GM23338 (cell line): Measurements from ENCODE around the gene NRG3. TPM values are rescaled to one million over a fixed set of nuclear protein-coding genes. Genes with fewer than 3 reads are reported as not detected.

Experiments
- ATAC-seq: fragments of 200-7000 bp; cut with Tn5 transposase; 3 replicates; pipeline ENCODE4 v1.9.1; 2020
- DNase-seq: peaks from one replicate; pipeline ENCODE4 v3.0.0-alpha.2; 2015; ENCODE audit warnings: low spot score
- H2AFZ ChIP-seq: fragments of 200-600 bp; sonication (generic); 2 replicates; pipeline ENCODE4 v1.8.0; 2016; ENCODE audit warnings: antibody characterized with exemption, mild to moderate bottlenecking, moderate library complexity
- H3F3A ChIP-seq: fragments of 200-600 bp; sonication (generic); replicated peaks from 2 replicates; pipeline ENCODE4 v1.8.0; 2017; ENCODE audit warnings: antibody characterized with exemption, mixed run types, low read depth
- H3K27ac ChIP-seq: fragments of 200-600 bp; sonication (generic); 2 replicates; pipeline ENCODE4 v1.6.1; 2016; ENCODE audit warnings: low read depth
- H3K27me3 ChIP-seq: fragments of 200-600 bp; sonication (generic); 2 replicates; pipeline ENCODE4 v1.8.0; 2016; ENCODE audit warnings: mild to moderate bottlenecking, mixed run types, moderate library complexity; ENCODE audit not compliant: insufficient read depth
- H3K36me3 ChIP-seq: fragments of 200-600 bp; sonication (generic); 2 replicates; pipeline ENCODE4 v1.8.0; 2016; ENCODE audit warnings: mild to moderate bottlenecking; ENCODE audit not compliant: insufficient read depth
- H3K4me1 ChIP-seq: fragments of 200-600 bp; sonication (generic); 2 replicates; pipeline ENCODE4 v1.8.0; 2016; ENCODE audit warnings: mild to moderate bottlenecking, moderate library complexity; ENCODE audit not compliant: insufficient read depth
- H3K4me2 ChIP-seq: fragments of 200-600 bp; sonication (generic); 2 replicates; pipeline ENCODE4 v1.7.1; 2017; ENCODE audit warnings: mixed run types
- H3K4me3 ChIP-seq: fragments of 200-600 bp; sonication (generic); 2 replicates; pipeline ENCODE4 v1.6.1; 2016; ENCODE audit warnings: mixed run types
- H3K79me2 ChIP-seq: fragments of 200-600 bp; sonication (generic); replicated peaks from 2 replicates; pipeline ENCODE4 v1.8.0; 2017; ENCODE audit warnings: mild to moderate bottlenecking; ENCODE audit not compliant: insufficient read depth
- H3K9me2 ChIP-seq: fragments of 200-600 bp; sonication (generic); 2 replicates; pipeline ENCODE4 v1.8.0; 2017; ENCODE audit not compliant: insufficient read depth
- H4K20me1 ChIP-seq: fragments of 200-600 bp; sonication (generic); replicated peaks from 2 replicates; pipeline ENCODE4 v1.8.0; 2017; ENCODE audit warnings: mild to moderate bottlenecking; ENCODE audit not compliant: insufficient read depth
- H3K27ac Mint-ChIP-seq: 2 replicates; pipeline ENCODE4 v1.8.0; 2020; ENCODE audit warnings: inconsistent platforms, mild to moderate bottlenecking, moderate library complexity, mixed read lengths
- H3K27me3 Mint-ChIP-seq: 3 replicates; pipeline ENCODE4 v1.8.0; 2022; ENCODE audit warnings: low read depth, mild to moderate bottlenecking, moderate library complexity, mixed read lengths, inconsistent platforms; ENCODE audit not compliant: insufficient read depth, poor library complexity
- H3K36me3 Mint-ChIP-seq: 3 replicates; pipeline ENCODE4 v1.8.0; 2021; ENCODE audit warnings: low read depth, mild to moderate bottlenecking, inconsistent platforms, moderate library complexity, mixed read lengths
- H3K4me1 Mint-ChIP-seq: 3 replicates; pipeline ENCODE4 v1.8.0; 2020; ENCODE audit warnings: mild to moderate bottlenecking, inconsistent platforms, mixed read lengths
- H3K4me3 Mint-ChIP-seq: 3 replicates; pipeline ENCODE4 v1.8.0; 2021; ENCODE audit warnings: moderate library complexity, mild to moderate bottlenecking, inconsistent platforms, mixed read lengths
- H3K9me3 Mint-ChIP-seq: 3 replicates; pipeline ENCODE4 v1.8.0; 2020; ENCODE audit warnings: moderate library complexity, mild to moderate bottlenecking, inconsistent platforms, mixed read lengths
- CREB1 ChIP-seq: fragments of 250-450 bp; sonication (Bioruptor Pico); IDR thresholded peaks from 2 replicates; pipeline ENCODE4 v1.5.0; 2020; ENCODE audit warnings: low read depth, mild to moderate bottlenecking, moderate library complexity
- EZH2 ChIP-seq: fragments of 200-600 bp; sonication (generic); IDR thresholded peaks from one replicate; pipeline ENCODE4 v1.8.0; 2017; ENCODE audit warnings: antibody characterized with exemption, mild to moderate bottlenecking, low read depth; ENCODE audit not compliant: unreplicated experiment
- EZH2phosphoT487 ChIP-seq: fragments of 200-600 bp; sonication (generic); IDR thresholded peaks from one replicate; pipeline ENCODE4 v1.8.1; 2018; ENCODE audit warnings: antibody characterized with exemption; ENCODE audit not compliant: unreplicated experiment
- NANOG ChIP-seq: IDR thresholded peaks from 2 replicates; pipeline ENCODE4 v1.6.1; 2016; ENCODE audit warnings: antibody characterized with exemption, borderline replicate concordance
- POLR2AphosphoS5 ChIP-seq: IDR thresholded peaks from 2 replicates; pipeline ENCODE4 v1.6.1; 2016; ENCODE audit warnings: antibody characterized with exemption, low read depth
- STAT1 ChIP-seq: IDR thresholded peaks from one replicate; pipeline ENCODE4 v1.6.1; 2016; ENCODE audit warnings: antibody characterized with exemption; ENCODE audit not compliant: unreplicated experiment
- ZNF331 ChIP-seq: fragments of 250-450 bp; sonication (Bioruptor Pico); IDR thresholded peaks from 2 replicates; pipeline ENCODE4 v1.5.0; 2020; ENCODE audit warnings: low read depth, mild to moderate bottlenecking, moderate library complexity
- ZNF462 ChIP-seq: fragments of 250-450 bp; sonication (Bioruptor Pico); IDR thresholded peaks from 2 replicates; pipeline ENCODE4 v1.5.0; 2020; ENCODE audit warnings: mild to moderate bottlenecking, moderate library complexity
- polyA plus RNA-seq: library from polyadenylated mRNA; unstranded; fragments of >200 nt; fragmentation: Nextera tagmentation; extraction: Ambion mirVana; gene quantifications from 2 replicates; pipeline ENCODE4 v1.2.1, GENCODE V29; 2016
- total RNA-seq: library from RNA; depleted of rRNA; stranded (reverse); fragments of >200 nt; shearing (Covaris generic); gene quantifications from 2 replicates; pipeline ENCODE4 v1.2.3, GENCODE V29; 2014
- TF ChIP-seq, protein P1 (sequence below), 2 experiments: fragments of 200-600 bp in 1 of 2; sonication (generic) in 1 of 2; conservative IDR thresholded peaks; 2 replicates each; pipeline versions ENCODE4 v1.5.1 to v1.6.1; 2016 to 2017; ENCODE audit warnings: antibody characterized with exemption in 2 of 2, low read depth in 2 of 2, mild to moderate bottlenecking in 2 of 2, moderate library complexity in 1 of 2

NRG3 gene
- total and polyA plus RNA-seq, 2 experiments from 2014 or later: 1.9 to 3.9 TPM

- Histone ChIP-seq H3K9me2 (no peaks in the 10 kb centered on the region), H3K4me1 (no peaks in the 10 kb centered on the region; the same call in 1 of the 2 replicates), H2AFZ (no peak overlapping the region), H3K79me2 (no peaks in the 10 kb centered on the region), H3K4me2 (no peak overlapping the region), H3K36me3 (no peaks in the 10 kb centered on the region), H4K20me1 (peaks cover 5% of the 10 kb centered on the region; the same call in 1 of the 2 replicates), H3K27me3 (no peaks in the 10 kb centered on the region), H3F3A (no peaks in the 10 kb centered on the region), H3K27ac (no peak overlapping the region), H3K4me3 (no peak overlapping the region)
- no peaks in the 10 kb centered on the region for H3K9me3 Mint-ChIP-seq
- H3K27me3 Mint-ChIP-seq: no peaks in the 10 kb centered on the region
- no peaks in the 10 kb centered on the region for H3K36me3 Mint-ChIP-seq
- peaks cover 4% of the 10 kb centered on the region; the same call in 2 of the 3 replicates for H3K4me1 Mint-ChIP-seq
- no peak for ATAC-seq
- no peak overlapping the region for H3K27ac Mint-ChIP-seq
- no peak for TF ChIP-seq NANOG
- no peak for TF ChIP-seq EZH2phosphoT487
- no peak for TF ChIP-seq POLR2AphosphoS5
- no peak for TF ChIP-seq CREB1 (CRISPR knock-in tag)
- TF ChIP-seq STAT1: no peak
- no peak overlapping the region for H3K4me3 Mint-ChIP-seq
- DNase-seq: no peak
Measured at GRCh38 chr10:82194419-82194818, 319.4 kb downstream of the NRG3 start.

DNA sequence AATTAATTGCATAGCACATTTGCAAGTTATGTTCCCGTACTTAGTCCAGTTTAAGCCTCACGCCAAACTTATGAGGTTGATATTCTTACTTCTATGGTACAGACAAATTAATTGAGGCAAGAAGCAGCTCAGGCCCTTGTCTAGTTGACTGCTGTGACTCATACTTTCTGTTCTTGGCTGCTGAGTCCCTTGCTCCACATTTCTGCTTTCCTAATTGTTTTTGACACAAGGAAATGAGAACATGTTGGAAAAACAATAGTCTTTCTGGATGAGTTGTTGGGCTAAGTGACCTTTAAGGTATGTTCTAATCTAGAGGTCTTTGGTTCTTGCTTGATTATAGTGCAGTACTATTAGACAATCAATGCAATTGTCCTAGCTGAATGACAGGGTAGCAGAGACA, 331.8 kb downstream of the NRG3 start:
- no peaks in the 10 kb centered on the region for H3F3A ChIP-seq
- H3K4me1 ChIP-seq: peaks cover 6% of the 10 kb centered on the region; the same call in 1 of the 2 replicates
- H3K4me3 ChIP-seq: no peak overlapping the region
- no peak overlapping the region for H3K27ac ChIP-seq
- Mint-ChIP-seq H3K27me3 (no peaks in the 10 kb centered on the region), H3K4me1 (peaks cover 25% of the 10 kb centered on the region; the same call in 2 of the 3 replicates), H3K4me3 (no peak overlapping the region), H3K9me3 (no peaks in the 10 kb centered on the region), H3K27ac (no peak overlapping the region), H3K36me3 (no peaks in the 10 kb centered on the region)
- ATAC-seq (no peak), DNase-seq (no peak)
- H3K79me2 ChIP-seq: no peaks in the 10 kb centered on the region
- no peak overlapping the region for H2AFZ ChIP-seq
- no peaks in the 10 kb centered on the region for H3K27me3 ChIP-seq
- no peaks in the 10 kb centered on the region for H3K9me2 ChIP-seq
- H3K4me2 ChIP-seq: no peak overlapping the region
- H3K36me3 ChIP-seq: no peaks in the 10 kb centered on the region
- TF ChIP-seq ZNF331 (CRISPR knock-in tag) (no peak), STAT1 (no peak)
- H4K20me1 ChIP-seq: no peaks in the 10 kb centered on the region

DNA sequence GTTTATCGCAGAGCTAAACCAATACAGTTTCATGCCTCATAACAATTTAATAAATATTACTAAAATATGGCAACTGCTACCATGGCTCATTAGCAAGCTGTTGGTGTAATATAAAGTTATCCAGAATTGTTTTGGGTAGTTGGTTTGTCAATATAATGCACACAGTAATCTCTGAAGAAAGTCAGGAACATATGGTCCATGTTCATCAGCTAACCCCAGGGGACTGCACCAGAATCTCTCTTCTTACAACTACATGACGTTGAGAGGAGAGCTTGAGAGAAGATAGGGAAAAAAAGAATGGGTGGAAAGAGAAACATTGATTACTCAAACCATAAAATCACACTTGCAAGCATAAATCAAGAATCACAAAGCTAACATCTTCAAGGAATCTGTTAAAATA, 333.7 kb downstream of the NRG3 start:
- no peak overlapping the region for H3K27ac ChIP-seq
- Mint-ChIP-seq H3K27ac (no peak overlapping the region), H3K4me1 (peaks cover 15% of the 10 kb centered on the region; the same call in 2 of the 3 replicates), H3K4me3 (no peak overlapping the region), H3K36me3 (no peaks in the 10 kb centered on the region), H3K9me3 (no peaks in the 10 kb centered on the region), H3K27me3 (no peaks in the 10 kb centered on the region)
- no peak overlapping the region for H3K4me3 ChIP-seq
- H3K4me2 ChIP-seq: no peak overlapping the region
- no peaks in the 10 kb centered on the region for H3F3A ChIP-seq
- H3K4me1 ChIP-seq: peaks cover 6% of the 10 kb centered on the region; the same call in 1 of the 2 replicates
- no peaks in the 10 kb centered on the region for H3K9me2 ChIP-seq
- H2AFZ ChIP-seq: no peak overlapping the region
- no peak for DNase-seq
- H3K27me3 ChIP-seq: no peaks in the 10 kb centered on the region
- no peaks in the 10 kb centered on the region for H3K36me3 ChIP-seq
- ATAC-seq: no peak
- H4K20me1 ChIP-seq: no peaks in the 10 kb centered on the region
- H3K79me2 ChIP-seq: no peaks in the 10 kb centered on the region
- no peak for TF ChIP-seq POLR2AphosphoS5
- TF ChIP-seq EZH2phosphoT487: no peak
- TF ChIP-seq, protein P1, sequence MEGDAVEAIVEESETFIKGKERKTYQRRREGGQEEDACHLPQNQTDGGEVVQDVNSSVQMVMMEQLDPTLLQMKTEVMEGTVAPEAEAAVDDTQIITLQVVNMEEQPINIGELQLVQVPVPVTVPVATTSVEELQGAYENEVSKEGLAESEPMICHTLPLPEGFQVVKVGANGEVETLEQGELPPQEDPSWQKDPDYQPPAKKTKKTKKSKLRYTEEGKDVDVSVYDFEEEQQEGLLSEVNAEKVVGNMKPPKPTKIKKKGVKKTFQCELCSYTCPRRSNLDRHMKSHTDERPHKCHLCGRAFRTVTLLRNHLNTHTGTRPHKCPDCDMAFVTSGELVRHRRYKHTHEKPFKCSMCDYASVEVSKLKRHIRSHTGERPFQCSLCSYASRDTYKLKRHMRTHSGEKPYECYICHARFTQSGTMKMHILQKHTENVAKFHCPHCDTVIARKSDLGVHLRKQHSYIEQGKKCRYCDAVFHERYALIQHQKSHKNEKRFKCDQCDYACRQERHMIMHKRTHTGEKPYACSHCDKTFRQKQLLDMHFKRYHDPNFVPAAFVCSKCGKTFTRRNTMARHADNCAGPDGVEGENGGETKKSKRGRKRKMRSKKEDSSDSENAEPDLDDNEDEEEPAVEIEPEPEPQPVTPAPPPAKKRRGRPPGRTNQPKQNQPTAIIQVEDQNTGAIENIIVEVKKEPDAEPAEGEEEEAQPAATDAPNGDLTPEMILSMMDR (conservative IDR thresholded peaks at IDR 0.05; ENCODE audit: low read depth in 2 of 2): no peak
- TF ChIP-seq NANOG: no peak
- TF ChIP-seq ZNF462 (CRISPR knock-in tag): no peak
- no peak for TF ChIP-seq STAT1
- no peak for TF ChIP-seq EZH2
